Measurements from ENCODE around the gene AP2B1. TPM values are rescaled to one million over a fixed set of nuclear protein-coding genes. Genes with fewer than 3 reads are reported as not detected.

The AP2B1 gene
- 75.8 and 88.7 TPM in 2 replicates for total RNA-seq

DNA sequence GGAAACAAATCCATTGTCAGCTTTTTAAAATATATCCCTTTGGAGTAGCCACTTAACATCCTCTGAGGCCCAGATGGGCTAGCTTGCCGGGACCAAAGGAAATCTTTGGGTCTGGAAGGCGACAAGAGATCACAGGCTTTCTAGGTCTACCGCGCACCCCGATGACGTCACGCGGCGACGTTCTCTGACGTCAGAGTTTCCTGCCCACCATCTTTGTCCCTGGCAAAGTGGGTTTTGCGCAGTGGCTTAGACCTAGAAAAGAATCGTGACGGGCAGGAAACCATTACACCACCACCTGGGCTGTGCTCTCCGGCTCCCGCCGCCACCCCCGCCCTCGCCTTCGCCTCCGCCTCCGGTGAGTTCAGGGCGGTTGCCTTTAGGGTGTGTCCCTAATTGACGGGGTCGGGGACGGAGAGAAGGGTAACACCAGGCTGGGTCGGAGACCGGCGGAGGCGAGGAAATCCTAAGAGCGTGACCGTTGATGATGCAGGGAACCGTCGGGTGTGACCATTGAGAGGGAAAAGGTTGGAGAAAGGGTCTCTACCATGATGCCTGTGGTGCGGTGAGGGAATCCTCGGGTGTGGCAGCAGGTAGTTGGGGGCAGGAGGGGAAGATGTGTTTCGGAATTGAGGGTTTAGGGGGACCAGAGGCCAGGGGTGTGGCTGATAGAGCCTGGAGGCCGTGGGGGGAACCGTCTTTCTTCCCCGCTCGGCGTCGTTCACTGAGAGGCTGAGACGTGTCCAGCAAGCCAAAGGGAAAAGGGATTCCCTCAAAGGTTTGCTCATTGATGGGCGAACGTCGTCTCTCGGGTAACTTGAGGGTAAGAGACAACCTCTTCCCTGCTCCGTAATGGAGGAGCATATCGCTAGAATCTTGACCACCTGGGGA is at the start of gene AP2B1:
AP2B1 (plus strand) TSS at position 249 of the 888 bp plus-strand sequence. CDS start 6,709 bp downstream, outside the sequence.

GRCh38 chr17:35537601-35538141 is 49.5 kb upstream of the AP2B1 start, which contains the start of gene SLFN12L:
Gene SLFN12L (minus strand): TSS chr17:35537678. CDS start chr17:35522364, 15,314 bp downstream.

GRCh38 chr17:35560703-35561102 is 26.4 kb upstream of the AP2B1 start, which contains the start of gene SLFN14:
Gene SLFN14 (minus strand): TSS chr17:35560819. CDS start chr17:35558062, 2,757 bp downstream.

DNA sequence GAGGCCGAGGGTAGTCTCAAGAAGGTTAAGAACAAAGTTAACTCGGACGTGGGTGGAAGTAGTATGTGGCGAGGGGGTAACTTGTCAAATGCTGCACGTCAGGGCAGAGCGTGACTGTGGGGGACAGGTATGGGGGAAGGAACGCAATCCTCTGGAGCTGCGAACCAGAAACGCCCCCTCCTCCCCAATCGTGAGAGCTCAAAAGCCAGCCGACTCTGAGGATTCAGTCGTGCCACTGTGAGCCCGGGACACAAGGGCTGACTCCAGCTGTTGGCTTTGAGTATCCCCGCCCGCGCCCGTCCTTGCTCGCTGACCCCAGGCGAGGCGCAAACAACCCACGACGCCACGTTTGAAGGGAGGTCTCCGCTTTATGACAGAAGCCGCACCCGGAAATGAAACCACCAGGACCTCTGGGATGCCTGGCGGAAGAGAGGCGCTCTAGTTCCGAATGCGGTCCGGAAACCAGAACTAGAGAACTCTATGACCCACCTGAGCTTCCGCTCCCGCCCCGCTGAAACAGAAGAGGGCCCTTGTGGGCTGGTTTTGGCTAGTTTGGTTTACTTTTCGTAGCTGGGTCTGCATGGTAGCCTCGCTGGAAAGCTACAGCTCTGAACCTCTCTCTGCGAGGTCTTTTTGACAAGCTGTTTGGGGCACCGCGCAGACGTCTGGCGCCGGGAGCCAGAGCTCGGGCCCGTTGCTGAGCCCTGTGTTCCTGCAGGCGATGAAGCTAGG is 8.8 kb upstream of the AP2B1 start, which contains the start of gene PEX12:
PEX12 (minus strand) TSS at position 375 of the 732 bp plus-strand sequence. CDS start 550 bp downstream, outside the sequence.

DNA sequence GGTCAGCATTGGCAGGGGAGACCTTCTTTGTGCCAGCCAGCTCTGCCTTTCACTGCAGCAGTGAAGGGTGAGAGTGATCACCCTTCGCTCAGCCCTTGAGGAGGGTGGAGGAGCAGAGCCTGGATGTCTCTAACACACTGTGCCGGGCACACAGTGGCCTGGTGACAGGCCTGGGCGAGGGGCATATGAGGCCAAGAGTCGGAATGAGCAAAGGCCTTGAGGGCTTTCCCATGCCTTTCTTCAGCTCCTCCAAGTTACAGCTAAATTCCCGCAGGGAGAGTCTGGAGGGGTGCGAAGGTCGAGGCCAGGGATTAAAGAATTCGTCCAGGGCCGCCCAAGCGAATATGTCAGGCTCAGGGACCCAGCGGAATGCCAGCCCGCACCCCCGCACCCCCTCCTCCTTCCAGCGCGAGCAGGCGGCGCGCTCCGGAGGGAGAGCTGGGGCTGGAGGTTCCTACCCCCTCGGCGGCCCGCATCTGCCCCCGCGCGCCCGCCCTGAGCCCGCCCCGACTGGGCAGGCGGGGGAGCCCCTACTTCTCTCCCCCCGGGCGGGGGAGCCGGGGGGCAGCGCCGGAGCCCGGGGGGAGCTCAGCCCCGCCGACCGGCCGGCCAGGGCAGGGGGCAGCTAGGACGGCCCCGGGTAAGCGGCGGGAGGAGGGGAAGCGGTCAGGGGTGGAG is 144.3 kb downstream of the AP2B1 start, which contains the start of gene RASL10B:
RASL10B (plus strand) TSS at position 401 of the 678 bp plus-strand sequence. CDS start 3,546 bp downstream, outside the sequence.

GRCh38 chr17:35752945-35753764 is 166.0 kb downstream of the AP2B1 start, which contains the start of gene GAS2L2:
Gene GAS2L2 (minus strand): TSS chr17:35753239. CDS start chr17:35752850, 389 bp downstream.

DNA sequence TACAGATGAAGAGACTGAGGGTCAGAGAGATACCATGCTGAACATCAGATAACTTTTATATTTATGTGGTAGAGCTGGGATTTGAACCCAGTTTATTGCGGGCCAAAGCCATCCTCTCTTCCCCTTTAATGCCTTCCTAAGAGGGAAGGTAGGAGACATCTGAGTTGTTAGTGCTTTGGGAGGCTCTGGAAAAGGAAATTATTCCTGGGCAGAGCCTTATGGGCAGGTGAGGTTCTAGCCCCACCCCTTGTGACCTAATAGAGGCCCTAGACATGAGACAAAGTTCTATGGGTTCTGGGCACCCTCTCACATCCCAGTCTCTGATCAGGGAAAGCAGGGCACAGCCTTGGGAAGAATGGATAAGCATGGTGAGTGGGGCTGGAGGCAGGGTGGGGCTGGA is 173.5 kb downstream of the AP2B1 start, which contains the start of gene C17orf50:
C17orf50 (plus strand) TSS at position 301 of the 400 bp plus-strand sequence; CDS start at position 356, 55 bp downstream.

Other genes with a start within 250 kb of the AP2B1 start
- 70.8 and 79.1 TPM in 2 replicates for gene SLFN11, start 213.7 kb upstream of the AP2B1 start, total RNA-seq
- gene SLFN12, start 154.8 kb upstream of the AP2B1 start, total RNA-seq: 44.8 and 50.3 TPM in 2 replicates
- 1.8 and 2.6 TPM in 2 replicates for gene SLFN13, start 138.6 kb upstream of the AP2B1 start, total RNA-seq
- gene SLFN12L, start 49.6 kb upstream of the AP2B1 start, total RNA-seq: 0.09 TPM in 1 of 2 replicates, not detected in the other
- not detected in 2 replicates for gene SLFN14, start 26.5 kb upstream of the AP2B1 start, total RNA-seq
- gene PEX12, start 8.8 kb upstream of the AP2B1 start, total RNA-seq: 2.2 and 3.3 TPM in 2 replicates
- gene RASL10B, start 144.3 kb downstream of the AP2B1 start, total RNA-seq: 0.19 and 0.27 TPM in 2 replicates
- gene GAS2L2, start 165.9 kb downstream of the AP2B1 start, total RNA-seq: under 0.01 TPM in 1 of 2 replicates, not detected in the other
- not detected in 2 replicates for gene C17orf50, start 173.6 kb downstream of the AP2B1 start, total RNA-seq
- 3.8 TPM in 2 replicates for gene MMP28, start 208.3 kb downstream of the AP2B1 start, total RNA-seq
- 72.7 and 91.7 TPM in 2 replicates for gene TAF15, start 222.2 kb downstream of the AP2B1 start, total RNA-seq

Data from endothelial cell of coronary artery (primary cell).